GM21723 (cell line): Measurements from ENCODE around the gene HLA-E.
"Not testable (repeated sequence)": the region's sequence is repeated elsewhere in the genome, so short reads cannot be mapped to it uniquely, and the experiment has no call there.

Source experiments
- ATAC-seq: cut with Tn5 transposase; IDR thresholded peaks from one replicate; pipeline ENCODE4 v1.9.1; 2021; ENCODE audit warnings: mild to moderate bottlenecking, moderate library complexity; ENCODE audit not compliant: unreplicated experiment

HLA-E gene

DNA sequence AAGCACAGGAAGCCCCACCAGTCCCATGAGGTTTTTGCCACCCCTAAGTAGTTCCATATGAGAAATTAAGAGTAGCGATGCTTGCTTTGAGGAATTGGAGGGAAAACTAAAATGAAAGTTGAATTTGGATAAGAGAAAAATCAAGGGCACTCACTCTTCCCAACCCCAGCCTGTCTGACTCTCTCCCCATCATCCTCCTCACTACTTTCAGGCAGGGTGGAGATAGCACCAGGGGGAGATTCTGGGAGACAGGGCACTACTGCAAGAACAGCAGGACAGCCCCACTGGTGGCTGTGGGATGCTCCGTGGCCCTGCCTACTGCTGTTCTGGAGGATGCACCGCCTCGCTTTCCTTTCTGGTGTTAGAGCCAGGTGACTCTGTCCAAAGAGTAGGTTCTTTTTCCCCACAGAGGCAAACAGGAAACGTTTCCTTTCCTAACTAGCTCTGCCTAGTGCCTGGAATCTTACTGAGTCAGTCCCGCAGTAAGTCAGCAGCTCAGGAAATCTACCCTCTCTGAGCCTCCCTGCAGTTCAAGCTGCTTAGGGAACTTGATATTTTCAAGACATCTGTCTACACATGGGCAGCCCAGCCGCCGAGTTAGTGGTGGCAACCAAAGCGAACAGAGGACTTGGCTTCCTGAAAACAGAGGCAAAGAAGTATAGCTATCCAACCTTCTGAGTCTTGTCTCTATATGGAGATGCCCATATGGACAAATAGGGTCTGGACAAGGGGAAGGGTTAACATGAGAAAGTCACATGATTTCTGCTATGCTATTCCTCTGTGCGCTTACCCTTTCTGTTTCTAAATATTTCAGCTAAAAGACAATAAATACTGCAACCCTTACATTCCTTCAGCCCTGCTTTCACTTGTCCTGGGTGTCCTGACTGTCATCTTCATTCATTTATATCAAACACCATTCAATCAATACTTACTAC is 11.4 kb downstream of the HLA-E start:
- no peak for ATAC-seq

DNA sequence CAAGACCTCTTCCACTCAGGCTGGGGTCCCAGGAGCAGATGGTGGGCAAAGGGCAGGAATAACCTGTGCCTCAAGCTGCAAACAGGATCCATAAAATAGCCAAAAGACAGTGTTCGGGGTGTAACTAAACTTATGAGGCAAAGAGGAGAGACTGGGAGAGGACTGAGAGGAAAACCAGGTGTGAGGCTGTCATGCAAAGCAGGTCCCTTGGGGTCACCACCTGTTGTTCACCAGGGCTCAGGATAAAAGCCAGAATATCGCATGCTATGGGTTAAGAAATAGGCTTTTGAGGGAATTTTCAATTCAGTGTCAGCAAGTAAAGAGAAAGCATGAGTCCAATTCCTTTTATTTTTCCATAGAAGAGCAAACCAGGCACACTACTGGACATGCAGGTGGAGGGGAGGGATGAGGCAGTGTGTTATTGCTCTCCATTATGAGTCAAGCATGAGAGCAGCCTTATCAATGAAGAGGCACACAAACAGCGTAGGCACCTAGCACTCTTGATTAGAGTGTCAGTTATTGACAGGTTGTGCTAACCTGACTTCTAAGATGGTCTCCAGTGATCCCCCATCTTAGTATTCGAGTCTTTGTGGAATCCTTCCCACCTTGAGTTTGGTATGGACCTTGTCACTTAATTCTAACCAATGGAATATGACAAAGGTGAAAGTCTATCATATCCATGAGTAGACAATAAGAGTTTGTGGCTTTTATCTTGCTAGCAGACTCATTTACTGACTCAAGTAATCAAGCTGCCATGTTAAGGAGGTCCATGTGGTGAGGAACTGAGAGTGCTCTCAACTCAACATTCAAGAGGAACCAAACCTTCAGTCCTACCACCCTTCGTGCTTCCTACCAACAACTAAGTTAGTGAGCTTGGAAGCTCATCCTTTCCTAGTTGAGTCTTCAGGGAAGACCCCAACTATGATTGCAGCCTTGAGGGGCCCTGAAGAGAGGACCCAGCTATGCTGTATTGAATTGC is 18.8 kb downstream of the HLA-E start:
- no peak for ATAC-seq

DNA sequence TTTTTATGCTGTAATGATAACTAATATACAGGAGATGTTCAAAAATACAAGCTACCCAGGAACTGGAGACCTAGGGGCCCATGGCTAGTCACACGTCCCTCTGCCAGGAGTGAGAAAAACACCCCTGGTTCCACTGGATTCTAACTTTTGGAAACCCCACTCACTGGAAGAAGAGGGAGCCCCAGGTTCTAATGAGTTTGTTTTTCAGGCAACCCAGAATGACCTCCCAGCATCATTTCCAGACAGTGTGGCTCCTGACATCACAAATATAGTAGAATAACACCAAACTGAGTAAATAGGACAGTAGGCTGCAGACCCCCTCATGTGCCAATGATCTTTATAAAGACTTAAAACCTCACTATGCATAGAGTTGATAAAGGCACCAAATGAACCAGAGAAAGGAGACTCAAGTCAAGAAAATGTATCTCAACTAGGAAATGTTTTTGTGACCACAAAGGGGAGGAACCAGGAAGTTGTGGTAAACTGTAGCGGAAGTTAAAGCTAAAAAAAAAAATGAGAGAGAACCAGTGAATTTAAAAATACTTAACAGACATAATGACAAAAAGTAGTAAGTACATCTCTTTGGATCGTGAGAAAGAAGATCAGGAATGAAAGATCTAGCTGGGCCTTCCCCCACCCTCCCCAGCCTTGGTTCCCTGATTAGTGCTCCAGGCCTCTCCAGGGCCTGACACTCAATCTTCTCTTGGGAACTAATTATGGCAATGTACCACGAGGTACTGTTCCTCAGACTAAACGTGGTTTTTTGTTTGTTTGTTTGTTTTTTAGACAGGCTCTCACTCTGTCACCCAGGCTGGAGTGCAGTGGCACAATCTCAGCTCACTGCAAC is 19.8 kb downstream of the HLA-E start:
- peak; percentile 53 for ATAC-seq

DNA sequence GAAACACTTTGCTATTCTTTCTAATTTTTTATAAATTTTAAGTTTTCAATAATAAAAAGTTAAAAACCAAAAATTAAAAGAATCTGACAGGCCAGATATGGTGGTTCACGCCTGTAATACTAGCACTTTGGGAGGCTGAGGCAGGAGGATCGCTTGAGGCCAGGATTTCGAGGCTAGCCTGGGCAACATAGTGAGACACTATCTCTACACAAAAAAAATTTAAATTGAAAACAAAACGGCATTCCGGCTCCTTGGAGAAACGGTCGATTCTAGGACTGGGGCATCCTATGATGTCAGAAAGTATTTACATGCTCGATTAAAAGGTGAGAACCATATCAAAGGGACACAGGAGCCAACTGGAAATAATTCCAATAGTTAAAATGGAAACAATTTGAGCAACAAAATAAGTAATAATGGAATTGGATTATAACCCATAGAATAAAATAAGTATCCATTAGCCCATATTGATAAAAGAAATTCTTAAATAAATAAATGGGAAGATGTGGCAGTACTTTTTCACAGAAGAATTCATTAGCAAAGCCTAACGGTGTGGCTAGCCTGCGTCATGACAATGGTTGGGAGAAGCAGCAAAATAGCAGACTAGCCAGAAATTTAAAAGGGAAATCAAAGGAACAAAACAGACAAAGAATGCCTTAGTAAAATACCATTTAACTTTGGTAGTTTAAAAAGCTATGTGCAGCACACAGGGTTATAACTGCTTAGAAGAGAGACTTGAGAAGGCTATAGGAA is 21.3 kb downstream of the HLA-E start:
- no peak for ATAC-seq

DNA sequence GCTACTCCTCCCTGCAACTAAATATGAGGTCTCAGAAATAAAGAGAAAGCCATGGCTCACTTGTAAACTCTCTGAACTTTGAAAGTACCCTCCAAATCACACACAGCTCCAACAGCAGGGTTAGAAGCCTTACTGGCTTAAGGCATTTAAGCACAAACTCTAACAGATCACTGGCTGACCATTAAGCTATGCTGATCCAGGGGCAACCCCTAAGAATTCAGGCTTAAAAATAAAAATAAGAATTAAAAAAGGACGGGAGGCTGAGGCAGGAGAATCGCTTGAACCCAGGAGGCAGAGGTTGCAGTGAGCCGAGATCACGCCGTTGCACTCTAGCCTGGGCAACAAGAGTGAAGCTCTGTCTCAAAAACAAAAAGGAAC is 21.8 kb downstream of the HLA-E start:
- no peak for ATAC-seq

DNA sequence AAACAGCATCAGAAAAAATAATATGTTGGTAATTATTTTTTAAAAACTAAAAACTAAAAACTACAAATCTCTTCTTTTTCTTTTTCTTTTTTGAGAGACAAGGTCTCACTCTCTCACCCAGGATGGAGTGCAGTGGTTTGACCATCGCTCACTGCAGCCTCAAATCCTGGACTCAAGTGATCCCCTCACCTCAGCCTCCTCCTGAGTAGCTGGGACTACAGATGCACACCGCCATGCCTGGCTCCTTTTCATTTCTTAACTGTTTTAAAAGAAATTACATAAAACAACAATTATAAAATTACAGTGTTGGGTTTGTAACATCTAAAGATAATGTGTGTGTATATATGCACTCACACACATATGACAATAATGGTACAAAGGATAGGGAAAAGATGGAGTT is 24.1 kb downstream of the HLA-E start:
- ATAC-seq: no peak

DNA sequence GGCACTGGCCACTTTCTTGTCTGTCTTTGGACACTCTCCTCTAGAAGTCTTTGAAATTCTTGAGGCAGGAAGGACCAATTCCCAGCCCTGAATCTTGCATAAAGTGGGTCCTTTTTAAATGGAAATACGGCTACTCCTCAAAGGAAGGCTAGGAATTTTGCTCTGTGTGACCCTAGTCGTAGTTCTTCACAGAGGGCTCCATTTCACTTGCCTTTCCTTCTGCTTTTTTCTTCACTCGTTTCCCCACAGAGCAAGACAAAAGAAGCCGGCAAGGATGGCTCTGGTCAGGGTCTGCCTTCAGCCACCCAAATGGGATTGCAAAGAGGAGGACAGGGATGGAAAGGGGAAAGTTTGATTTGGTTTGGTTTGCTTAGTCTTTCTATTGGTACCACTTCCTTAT is 25.8 kb downstream of the HLA-E start:
- no peak for ATAC-seq

DNA sequence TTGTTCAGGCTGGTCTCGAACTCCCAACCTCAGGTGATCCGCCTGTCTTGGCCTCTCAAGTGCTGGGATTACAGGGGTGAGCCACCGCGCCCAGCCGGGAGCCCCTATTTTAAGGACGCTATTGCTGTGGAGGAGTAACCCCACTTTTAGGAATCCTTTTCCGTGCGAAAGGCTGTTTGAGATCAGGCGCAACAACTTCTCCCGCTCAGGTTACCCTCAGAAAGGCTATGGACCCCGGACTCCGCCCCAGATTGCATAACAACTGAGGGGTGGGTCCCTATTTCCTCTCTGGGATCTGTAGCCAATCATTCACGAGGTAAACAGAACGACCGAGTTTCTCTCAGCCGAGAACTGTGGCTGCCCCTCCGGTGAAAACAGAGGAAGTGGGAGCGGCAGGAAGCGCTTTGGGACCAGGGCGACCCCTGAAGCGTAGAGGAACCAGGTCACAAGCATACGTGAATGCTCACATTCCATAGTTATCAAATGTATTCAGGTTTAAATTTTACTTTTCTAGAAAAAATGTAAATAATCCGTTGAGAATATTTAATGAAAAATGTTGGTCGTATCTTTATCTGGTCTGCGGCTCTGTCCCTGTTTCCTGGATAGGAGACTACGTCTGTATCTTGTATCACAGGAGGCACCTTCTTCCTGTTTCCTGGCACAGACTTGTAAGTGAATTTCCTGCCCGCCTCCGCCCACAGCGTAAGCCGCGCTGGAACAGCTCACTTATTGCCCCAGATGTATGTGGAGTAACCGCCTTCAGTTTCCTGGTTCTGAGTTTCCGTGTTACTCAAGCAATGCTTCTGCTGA is 26.8 kb downstream of the HLA-E start:
- peak; percentile 77 for ATAC-seq

DNA sequence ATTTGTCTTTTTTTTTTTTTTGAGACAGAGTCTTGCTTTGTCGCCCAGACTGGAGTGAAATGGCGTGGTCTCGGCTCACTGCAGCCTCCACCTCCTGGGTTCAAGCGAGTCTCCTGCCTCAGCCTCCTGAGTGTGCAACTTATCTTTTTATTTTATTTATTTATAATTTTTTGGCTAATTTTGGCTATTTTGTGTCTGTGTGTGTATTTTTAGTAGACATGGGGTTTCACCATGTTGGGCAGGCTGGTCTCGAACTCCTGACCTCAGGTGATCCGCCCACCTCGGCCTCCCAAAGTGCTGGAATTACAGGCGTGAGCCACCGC is 27.4 kb downstream of the HLA-E start:
- not testable (repeated sequence) for ATAC-seq

DNA sequence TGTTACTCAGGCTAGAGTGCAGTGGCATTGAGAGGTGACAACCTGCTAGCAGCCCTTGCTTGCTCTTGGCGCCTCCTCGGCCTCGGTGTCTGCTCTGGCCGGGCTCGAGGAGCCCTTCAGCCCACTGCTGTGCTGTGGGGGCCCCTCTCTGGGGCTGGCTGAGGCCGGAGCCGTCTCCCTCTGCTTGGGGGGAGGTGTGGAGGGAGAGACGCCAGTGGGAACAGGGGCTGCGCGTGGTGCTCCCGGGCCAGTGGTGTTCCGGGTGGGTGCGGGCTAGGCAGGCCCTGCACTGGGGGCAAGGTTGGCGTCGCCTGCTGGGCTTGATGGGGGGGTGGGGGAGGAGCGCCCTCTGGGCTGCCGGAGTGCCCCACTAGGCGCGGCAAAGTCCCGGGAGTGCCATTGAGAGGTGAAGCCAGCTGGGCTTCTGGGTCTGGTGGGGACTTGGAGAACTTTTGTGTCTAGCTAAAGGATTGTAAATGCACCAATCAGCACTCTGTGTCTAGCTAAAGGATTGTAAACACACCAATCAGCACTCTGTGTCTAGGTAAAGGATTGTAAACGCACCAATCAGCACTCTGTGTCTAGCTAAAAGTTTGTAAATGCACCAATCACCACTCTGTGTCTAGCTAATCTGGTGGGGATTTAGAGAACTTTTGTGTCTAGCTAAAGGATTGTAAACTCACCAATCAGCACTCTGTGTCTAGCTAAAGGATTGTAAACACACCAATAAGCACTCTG is 28.6 kb downstream of the HLA-E start:
- ATAC-seq: not testable (repeated sequence)

DNA sequence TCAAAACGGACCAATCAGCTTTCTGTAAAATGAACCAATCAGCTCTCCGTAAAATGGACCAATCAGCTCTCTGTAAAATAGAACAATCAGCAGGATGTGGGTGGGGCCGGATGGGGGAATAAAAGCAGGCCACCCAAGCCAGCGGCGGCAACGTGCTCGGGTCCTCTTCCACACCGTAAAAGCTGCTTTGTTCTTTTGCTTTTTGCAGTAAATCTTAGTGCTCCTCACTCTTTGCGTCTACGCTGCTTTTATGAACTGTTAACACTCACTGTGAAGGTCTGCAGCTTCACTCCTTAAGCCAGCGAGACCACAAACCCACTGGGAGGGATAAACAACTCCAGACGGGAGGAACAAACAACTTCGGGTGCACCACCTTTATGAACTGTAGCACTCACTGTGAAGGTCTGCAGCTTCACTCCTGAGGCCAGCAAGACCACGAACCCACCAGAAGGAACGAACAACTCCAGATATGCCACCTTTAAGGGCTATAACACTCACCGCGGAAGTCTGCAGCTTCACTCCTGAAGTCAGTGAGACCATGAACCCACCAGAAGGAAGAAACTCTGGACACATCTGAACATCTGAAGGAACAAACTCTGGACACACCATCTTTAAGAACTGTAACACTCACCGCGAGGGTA is 29.3 kb downstream of the HLA-E start:
- ATAC-seq: not testable (repeated sequence)

DNA sequence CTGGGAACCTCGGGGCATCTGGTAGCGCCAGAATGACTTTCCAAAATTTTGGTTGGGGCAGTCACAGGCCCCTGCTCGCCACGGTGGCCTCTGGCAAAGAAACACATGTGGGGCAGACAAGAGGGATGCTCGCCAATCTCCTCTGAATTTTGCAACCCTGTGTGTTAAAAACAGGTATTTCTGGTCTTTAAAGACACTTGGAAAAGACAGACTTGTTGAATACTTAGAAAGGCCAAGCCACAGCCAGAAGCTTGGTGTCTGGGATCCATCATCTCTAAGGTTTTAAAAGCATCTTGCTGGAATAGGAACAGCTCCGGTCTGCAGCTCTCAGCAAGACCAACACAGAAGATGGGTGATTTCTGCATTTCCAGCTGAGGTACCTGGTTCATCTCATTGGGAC is 31.2 kb downstream of the HLA-E start:
- ATAC-seq: no peak

DNA sequence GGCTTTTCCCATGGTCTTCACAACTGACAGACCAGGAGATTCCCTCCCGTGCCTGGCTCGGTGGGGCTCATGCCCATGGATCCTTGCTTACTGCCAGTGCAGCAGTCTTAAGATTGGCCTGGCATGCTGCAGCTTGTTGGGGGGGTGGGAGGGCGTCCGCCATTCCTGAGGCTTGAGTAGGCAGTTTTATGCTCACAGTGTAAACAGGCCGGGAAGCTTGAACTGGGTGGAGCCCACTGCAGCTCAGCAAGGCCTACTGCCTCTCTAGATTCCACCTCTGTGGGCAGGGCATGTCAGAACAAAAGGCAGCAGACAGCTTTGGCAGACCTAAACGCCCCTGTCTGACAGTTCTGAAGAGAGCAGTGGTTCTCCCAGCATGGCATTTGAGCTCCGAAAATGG is 31.8 kb downstream of the HLA-E start:
- not testable (repeated sequence) for ATAC-seq

DNA sequence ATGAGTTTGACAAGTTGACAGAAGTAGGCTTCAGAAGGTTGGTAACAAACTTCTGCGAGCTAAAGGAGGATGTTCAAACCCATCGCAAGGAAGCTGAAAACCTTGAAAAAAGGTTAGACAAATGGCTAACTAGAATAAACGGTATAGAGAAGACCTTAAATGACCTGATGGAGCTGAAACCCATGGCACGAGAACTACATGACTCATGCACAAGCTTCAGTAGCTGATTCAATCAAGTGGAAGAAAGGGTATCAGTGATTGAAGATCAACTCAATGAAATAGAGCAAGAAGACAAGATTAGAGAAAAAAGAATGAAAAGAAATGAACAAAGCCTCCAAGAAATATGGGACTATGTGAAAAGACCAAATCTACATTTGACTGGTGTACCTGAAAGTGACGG is 32.6 kb downstream of the HLA-E start:
- not testable (repeated sequence) for ATAC-seq

DNA sequence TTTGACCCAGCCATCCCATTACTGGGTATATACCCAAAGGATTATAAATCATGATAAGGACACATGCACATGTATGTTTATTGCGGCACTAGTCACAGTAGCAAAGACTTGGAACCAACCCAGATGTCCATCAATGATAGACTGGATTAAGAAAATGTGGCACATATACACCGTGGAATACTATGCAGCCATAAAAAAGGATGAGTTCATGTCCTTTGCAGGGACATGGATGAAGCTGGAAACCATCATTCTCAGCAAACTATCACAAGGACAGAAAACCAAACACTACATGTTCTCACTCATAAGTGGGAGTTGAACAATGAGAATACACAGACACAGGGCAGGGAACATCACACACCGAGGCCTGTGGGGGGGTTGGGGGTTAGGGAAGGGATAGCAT is 37.1 kb downstream of the HLA-E start:
- ATAC-seq: not testable (repeated sequence)

DNA sequence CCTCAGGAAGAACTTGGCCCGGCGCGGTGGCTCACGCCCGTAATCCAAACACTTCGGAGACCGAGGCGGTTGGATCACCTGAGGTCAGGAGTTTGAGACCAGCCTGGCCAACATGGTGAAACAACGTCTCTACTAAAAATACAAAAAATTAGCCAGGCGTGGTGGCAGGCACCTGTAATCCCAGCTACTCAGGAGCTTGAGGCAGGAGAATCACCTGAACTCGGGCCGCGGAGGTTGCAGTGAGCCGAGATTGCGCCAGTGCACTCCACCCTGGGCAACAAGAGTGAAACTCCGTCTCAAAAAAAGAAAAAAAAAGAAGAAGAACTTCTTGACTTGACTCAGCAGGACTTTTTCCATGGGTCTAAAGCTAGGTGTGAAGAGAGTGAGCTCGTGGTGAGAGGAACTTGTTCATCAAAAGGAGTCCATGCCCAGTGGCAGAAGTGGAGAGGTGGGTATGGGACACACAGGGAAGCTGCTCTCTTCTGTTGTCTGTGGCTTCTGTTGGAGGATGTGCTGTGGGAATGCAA is 40.1 kb downstream of the HLA-E start:
- ATAC-seq: peak; percentile 53

DNA sequence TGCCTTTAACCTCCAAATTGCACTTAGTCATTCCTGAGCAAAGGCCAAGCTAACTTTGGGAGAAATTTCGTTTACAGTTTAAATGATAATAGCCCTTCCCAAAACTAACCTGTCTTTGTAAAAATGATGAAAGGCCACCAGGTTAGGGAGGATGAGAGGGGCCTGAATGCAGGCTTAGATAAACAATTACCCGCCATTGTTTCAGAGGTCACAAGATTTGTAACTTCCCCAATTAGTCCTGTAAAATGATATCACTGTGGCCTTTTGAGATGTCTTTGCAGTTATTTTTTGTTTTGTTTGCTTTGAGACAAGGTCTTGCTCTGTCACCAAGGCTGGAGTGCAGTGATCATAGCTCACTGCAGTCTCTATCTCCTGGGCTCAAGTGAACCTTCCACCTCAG is 40.7 kb downstream of the HLA-E start:
- ATAC-seq: no peak
